AG09309 (cell line): ENCODE results near the gene MROH8.
A peak's percentile ranks its signal among the peaks of the same experiment; 100 is the strongest.

Source experiments
- DNase-seq: peaks from one replicate; pipeline ENCODE4 v3.0.0-alpha.2; 2010; ENCODE audit warnings: low read depth
- H3K4me3 ChIP-seq: 2 replicates; pipeline ENCODE4 v1.5.1; 2011; ENCODE audit warnings: mild to moderate bottlenecking, low read depth, low read length, moderate library complexity; ENCODE audit not compliant: control insufficient read depth
- CTCF ChIP-seq: IDR thresholded peaks from 2 replicates; pipeline ENCODE4 v1.5.1; 2011; ENCODE audit warnings: mild to moderate bottlenecking, low read depth, low read length, inconsistent platforms; ENCODE audit not compliant: insufficient read depth, control insufficient read depth; ENCODE audit errors: missing control alignments

The MROH8 gene

GRCh38 chr20:37209193-37209592 is 29.8 kb upstream of the MROH8 start:
- no peak for DNase-seq
- no peak overlapping the region for H3K4me3 ChIP-seq
- no peak for TF ChIP-seq CTCF

- DNase-seq, result no peak
- H3K4me3 ChIP-seq, result no peak overlapping the region
- TF ChIP-seq CTCF, result no peak
Measured at GRCh38 chr20:37207171-37207570, 27.8 kb upstream of the MROH8 start.

- H3K4me3 ChIP-seq, result no peak overlapping the region
- DNase-seq, result no peak
- no peak for TF ChIP-seq CTCF
Measured at GRCh38 chr20:37205794-37206193, 26.4 kb upstream of the MROH8 start.

- DNase-seq, result no peak
- TF ChIP-seq CTCF, result no peak
- H3K4me3 ChIP-seq, result no peak overlapping the region
Measured at GRCh38 chr20:37205130-37205529, 25.8 kb upstream of the MROH8 start.

GRCh38 chr20:37204056-37204455 is 24.7 kb upstream of the MROH8 start:
- no peak overlapping the region for H3K4me3 ChIP-seq
- DNase-seq, result no peak
- no peak for TF ChIP-seq CTCF

GRCh38 chr20:37202267-37202943 is 23.1 kb upstream of the MROH8 start:
- peak; percentile 95 for DNase-seq
- peak; percentile 81 for TF ChIP-seq CTCF
- H3K4me3 ChIP-seq, result no peak overlapping the region

GRCh38 chr20:37201827-37202162 is 22.4 kb upstream of the MROH8 start:
- no peak for DNase-seq
- no peak for TF ChIP-seq CTCF
- H3K4me3 ChIP-seq, result no peak overlapping the region
